ENCODE data around the gene DUSP18. TPM values are rescaled to one million over a fixed set of nuclear protein-coding genes. Genes with fewer than 3 reads are reported as not detected.
"Not testable (repeated sequence)": the region's sequence is repeated elsewhere in the genome, so short reads cannot be mapped to it uniquely, and the experiment has no call there.

DUSP18 gene
- total RNA-seq (10 to 100 TPM; 10.3 to 11.0 TPM), total RNA-seq (14.3 to 14.8 reads per million in 2 donors)

DNA sequence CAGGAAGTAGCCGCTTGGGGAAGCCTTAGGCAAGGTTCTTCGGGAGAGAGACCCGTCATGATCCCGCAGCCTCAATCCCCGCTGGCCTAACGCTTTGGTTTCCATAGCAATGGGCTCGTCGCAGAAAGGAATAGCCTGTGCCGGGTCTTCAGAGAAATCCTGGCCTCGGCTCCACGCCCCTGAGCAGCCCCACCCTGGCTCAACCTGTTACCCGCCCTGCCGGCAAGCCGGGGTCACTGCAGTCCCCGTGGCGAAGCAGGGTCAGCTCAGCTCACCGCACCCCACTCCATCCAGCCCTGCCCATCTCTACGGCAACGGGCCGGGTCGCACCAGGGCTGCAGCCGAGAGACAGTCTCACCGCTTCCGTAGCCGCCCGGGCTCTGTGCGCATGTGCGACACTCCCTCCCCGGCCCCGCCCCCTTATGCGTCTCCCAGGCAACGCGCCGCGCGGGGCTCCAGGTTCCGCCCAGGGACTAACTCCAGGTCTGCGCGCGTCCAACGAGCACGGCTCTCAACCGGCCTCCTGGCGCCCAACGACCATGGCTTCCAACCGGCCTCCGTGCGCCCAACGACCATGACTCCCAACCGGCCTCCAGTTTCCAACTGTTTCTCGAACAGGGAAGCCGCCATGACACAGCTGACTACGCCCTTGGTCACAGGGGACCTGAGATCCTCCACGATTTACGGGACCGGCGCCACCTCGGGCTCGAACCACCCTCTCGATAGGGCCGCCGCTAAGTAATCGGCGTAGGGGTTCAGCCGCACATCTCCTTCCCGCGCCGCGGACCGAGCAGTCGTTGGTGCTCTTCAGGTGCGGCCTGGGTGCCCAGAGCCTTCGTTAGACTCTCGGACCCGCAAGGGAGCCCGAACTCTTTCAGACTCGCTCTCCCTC, at the start of gene DUSP18:
Gene DUSP18 (minus strand): TSS at position 382 of the 892 bp plus-strand sequence. CDS start 3,872 bp downstream, outside the sequence.
- no peaks in the 10 kb centered on the region for H3K9me3 ChIP-seq (ENCODE audit: control insufficient read depth, low read length, poor library complexity, severe bottlenecking)
- Mint-ChIP-seq H3K27ac (peak within 1 kb of the TSS; percentile 91), H3K27me3 (no peaks in the 10 kb centered on the region), H3K4me3 (peak within 1 kb of the TSS; percentile 94), H3K36me3 (ENCODE audit: low read depth) (no peaks in the 10 kb centered on the region), H3K4me1 (peaks cover 27% of the 10 kb centered on the region)
- DNase-seq (peak; percentile 90 to 93 (median 92)), ATAC-seq (peak; percentile 93)

DNA sequence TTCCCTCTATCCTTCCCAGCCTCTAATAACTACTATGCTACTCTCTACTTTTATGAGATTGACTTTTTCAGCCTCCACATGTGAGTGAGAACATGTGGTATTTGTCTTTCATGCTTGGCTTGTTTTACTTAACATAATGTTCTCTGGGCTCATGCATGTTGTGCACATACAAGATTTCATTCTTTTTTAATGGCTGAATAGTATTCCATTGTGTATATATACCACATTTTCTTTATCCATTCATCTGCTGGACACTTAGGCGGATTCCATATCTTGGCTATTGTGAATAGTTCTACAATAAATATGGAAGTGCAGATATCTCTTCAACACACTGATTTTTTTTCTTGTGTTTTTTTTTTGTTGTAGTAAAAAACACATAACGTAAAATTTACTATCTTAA, 46.4 kb upstream of the DUSP18 start:
- H3K4me3 Mint-ChIP-seq, result no peak overlapping the region
- no peaks in the 10 kb centered on the region for H3K9me3 ChIP-seq (ENCODE audit: control insufficient read depth, low read length, poor library complexity, severe bottlenecking)
- no peaks in the 10 kb centered on the region for H3K27me3 Mint-ChIP-seq
- no peak overlapping the region for H3K27ac Mint-ChIP-seq
- peaks cover 8% of the 10 kb centered on the region for H3K4me1 Mint-ChIP-seq
- DNase-seq, result no peak
- ATAC-seq, result no peak
- peaks cover 3% of the 10 kb centered on the region for H3K36me3 Mint-ChIP-seq (ENCODE audit: low read depth)

DNA sequence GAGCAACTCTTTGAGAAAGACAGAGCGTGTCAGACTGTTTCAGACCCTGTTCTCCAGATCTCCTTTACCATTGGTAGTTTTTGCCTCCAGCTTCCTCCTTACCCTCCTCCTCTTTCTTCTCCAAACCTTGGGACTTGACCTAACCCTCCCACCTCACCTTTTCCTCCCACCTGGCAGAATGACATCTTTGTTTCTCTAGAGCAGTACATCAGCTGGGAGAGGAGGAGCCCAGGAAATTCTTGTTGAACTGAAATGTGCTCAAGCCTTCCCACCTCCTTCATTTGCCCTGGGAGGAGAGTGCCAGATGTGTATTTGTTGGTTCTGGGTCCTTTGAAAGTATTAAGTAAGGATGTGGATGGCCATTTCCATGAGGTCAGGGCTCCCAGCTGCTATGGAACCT, 44.4 kb upstream of the DUSP18 start:
- DNase-seq (no peak), ATAC-seq (no peak)
- H3K9me3 ChIP-seq (ENCODE audit: control insufficient read depth, low read length, poor library complexity, severe bottlenecking), result no peaks in the 10 kb centered on the region
- no peak overlapping the region for H3K4me3 Mint-ChIP-seq
- H3K27me3 Mint-ChIP-seq, result no peaks in the 10 kb centered on the region
- peaks cover 3% of the 10 kb centered on the region for H3K36me3 Mint-ChIP-seq (ENCODE audit: low read depth)
- H3K4me1 Mint-ChIP-seq, result peaks cover 6% of the 10 kb centered on the region
- H3K27ac Mint-ChIP-seq, result no peak overlapping the region

DNA sequence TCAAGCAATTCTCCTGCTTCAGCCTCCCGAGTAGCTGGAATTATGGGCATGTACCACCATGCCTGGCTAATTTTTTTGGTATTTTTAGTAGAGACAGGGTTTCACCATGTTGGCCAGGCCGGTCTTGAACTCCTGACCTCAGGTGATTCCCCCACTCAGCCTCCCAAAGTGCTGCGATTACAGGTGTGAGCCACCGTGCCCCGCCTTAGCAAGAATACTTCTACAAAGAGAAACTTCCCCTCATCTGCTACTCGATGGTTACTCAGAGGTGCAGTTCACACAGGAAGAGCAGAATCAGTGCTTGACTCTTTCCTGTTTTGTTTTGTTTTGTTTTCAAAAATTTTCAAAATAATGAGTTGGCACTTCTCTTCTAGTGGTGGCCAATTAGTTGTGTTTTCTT, 42.3 kb upstream of the DUSP18 start:
- H3K36me3 Mint-ChIP-seq (ENCODE audit: low read depth); H3K27me3 Mint-ChIP-seq; H3K4me3 Mint-ChIP-seq; DNase-seq; H3K9me3 ChIP-seq (ENCODE audit: control insufficient read depth, low read length, poor library complexity, severe bottlenecking): not testable (repeated sequence)
- peak; percentile 27 for ATAC-seq
- H3K27ac Mint-ChIP-seq, result peak overlapping the region; percentile 34
- peaks cover 15% of the 10 kb centered on the region for H3K4me1 Mint-ChIP-seq

DNA sequence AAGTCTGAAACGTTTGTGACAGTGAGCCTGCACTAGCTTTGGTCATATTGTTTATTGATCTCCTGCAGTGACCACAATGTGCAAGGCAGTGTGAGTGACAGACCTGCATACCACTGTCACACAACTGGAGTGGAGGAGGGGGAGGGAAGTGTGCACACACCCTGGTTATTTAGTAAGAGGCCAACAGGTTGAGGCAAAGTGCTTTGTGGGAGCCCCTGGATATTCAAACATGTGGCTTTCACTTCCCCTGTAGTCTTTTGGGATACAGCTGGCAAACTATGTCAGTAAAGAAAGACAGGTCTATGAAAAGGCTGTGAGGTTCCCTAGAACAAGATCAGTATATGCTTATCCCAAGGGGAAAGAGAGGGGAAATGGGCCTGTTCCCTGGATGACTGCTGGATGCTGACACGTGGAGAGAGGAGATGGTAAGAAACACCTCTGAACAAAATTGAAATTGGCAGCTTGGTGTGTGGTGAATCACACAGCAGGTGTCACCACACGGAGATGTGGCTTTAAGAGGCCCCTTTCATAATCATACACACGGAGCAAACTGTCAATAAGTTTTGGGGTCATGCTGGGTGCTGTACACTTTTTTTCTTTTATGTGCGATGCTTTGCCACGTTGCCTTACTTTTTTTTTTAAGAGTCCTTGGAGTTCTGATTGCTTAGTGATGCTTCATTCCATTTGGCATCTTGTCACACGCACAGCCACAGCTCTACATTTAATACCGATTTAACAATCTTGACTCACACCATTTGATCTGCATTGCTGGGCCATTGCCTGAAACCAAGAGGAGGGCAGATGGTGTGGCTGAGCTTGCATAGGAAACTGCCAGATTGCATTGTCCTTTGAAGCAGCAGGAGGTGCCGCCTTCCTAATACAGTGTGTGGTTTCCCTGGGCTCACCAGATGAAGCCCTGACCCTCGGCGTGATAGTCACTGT, 38.3 kb upstream of the DUSP18 start:
- Mint-ChIP-seq H3K27me3 (peaks cover 9% of the 10 kb centered on the region), H3K4me1 (peaks cover 17% of the 10 kb centered on the region), H3K36me3 (ENCODE audit: low read depth) (no peaks in the 10 kb centered on the region), H3K27ac (peak overlapping the region; percentile 45), H3K4me3 (no peak overlapping the region)
- ATAC-seq, result no peak
- no peak for DNase-seq
- no peaks in the 10 kb centered on the region for H3K9me3 ChIP-seq (ENCODE audit: control insufficient read depth, low read length, poor library complexity, severe bottlenecking)

DNA sequence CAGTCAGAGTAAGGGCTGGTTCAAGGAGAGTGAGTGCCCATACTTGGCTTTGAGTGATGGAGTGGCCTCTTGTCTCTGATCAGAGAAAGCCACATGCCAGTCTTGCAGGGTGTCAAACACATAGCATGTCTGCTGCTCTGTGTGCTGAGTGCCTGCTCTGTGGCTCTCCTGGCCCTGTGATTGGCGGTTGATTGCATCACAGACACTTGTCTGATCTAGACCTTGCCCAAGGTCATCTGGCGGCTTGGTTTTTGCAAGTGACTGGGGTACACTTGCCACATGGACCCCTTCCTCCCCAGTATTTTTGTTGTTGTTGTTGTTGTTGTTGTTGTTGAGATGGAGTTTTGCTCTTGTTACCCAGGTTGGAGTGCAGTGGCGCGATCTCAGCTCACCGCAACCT, 37.3 kb upstream of the DUSP18 start:
- H3K27ac Mint-ChIP-seq, result peak overlapping the region; percentile 45
- DNase-seq (no peak), ATAC-seq (no peak)
- no peaks in the 10 kb centered on the region for H3K36me3 Mint-ChIP-seq (ENCODE audit: low read depth)
- H3K4me1 Mint-ChIP-seq, result peaks cover 13% of the 10 kb centered on the region
- H3K27me3 Mint-ChIP-seq, result peaks cover 9% of the 10 kb centered on the region
- H3K9me3 ChIP-seq (ENCODE audit: control insufficient read depth, low read length, poor library complexity, severe bottlenecking), result no peaks in the 10 kb centered on the region
- H3K4me3 Mint-ChIP-seq, result no peak overlapping the region

DNA sequence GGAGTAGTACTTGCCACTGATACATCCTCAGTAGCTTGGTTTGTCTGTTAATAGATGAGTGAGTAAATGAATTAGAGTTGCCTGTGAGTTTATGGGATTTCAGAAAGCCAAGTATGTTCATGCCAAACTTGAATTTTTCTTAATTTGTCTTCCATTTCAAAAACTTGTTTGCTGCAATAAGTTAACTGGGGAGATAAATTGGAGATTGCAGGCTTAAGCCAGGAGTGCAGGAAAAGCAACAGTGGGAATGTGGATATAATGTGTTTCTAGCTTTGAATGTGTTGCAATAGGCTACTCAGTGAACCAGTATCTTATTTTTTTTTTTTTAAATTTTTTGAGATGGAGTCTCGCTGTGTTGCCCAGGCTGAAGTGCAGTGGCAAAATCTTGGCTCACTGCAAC, 35.2 kb upstream of the DUSP18 start:
- no peaks in the 10 kb centered on the region for H3K9me3 ChIP-seq (ENCODE audit: control insufficient read depth, low read length, poor library complexity, severe bottlenecking)
- DNase-seq (no peak), ATAC-seq (no peak)
- Mint-ChIP-seq H3K4me1 (peaks cover 13% of the 10 kb centered on the region), H3K27ac (no peak overlapping the region), H3K36me3 (ENCODE audit: low read depth) (no peaks in the 10 kb centered on the region), H3K27me3 (peaks cover 11% of the 10 kb centered on the region), H3K4me3 (no peak overlapping the region)

DNA sequence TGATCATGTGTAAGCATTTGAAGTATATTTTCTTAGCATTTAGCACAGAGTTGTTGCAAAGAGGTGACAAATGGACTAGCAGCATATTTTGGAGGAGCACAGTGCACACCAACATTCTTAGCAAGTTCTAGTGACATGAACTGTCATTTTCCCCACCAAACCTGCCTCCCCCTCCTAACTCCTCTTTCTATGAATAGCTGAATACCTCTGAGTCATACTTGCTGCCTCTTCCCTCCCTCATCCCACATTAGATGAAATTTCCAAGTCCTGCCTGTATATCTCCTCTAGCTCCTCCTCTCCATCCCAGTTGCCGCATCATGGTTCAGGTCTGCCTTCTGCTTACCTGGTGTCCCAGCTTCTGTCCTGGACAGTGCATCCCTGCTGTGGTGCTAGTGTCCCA, 34.2 kb upstream of the DUSP18 start:
- peaks cover 13% of the 10 kb centered on the region for H3K4me1 Mint-ChIP-seq
- H3K9me3 ChIP-seq (ENCODE audit: control insufficient read depth, low read length, poor library complexity, severe bottlenecking), result no peaks in the 10 kb centered on the region
- peaks cover 13% of the 10 kb centered on the region for H3K27me3 Mint-ChIP-seq
- DNase-seq (no peak), ATAC-seq (no peak)
- no peak overlapping the region for H3K27ac Mint-ChIP-seq
- H3K4me3 Mint-ChIP-seq, result no peak overlapping the region
- H3K36me3 Mint-ChIP-seq (ENCODE audit: low read depth), result no peaks in the 10 kb centered on the region

DNA sequence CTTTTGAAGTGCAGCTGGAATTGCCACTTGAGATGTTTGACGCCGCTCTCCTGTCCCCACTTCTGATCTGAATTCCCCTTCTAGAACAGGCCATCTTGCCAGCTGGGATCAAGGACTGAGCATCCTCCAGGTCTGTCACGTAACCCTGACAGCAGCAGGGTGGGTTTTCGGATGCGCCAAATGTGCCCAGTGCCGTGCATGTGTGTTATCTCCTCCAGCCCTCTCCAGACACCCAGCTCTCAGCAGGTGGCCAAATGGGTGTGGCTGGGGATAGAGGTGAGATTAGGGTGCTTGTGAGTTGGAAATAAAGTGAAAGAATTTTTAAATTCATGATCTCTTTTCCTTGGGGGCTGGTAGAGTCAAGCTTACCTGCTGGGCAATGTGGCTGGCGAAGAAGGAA, 30.3 kb upstream of the DUSP18 start:
- H3K9me3 ChIP-seq (ENCODE audit: control insufficient read depth, low read length, poor library complexity, severe bottlenecking), result no peaks in the 10 kb centered on the region
- Mint-ChIP-seq H3K4me1 (peaks cover 8% of the 10 kb centered on the region), H3K4me3 (no peak overlapping the region), H3K27me3 (peaks cover 14% of the 10 kb centered on the region), H3K36me3 (ENCODE audit: low read depth) (peaks cover 2% of the 10 kb centered on the region), H3K27ac (no peak overlapping the region)
- DNase-seq (no peak), ATAC-seq (no peak)

DNA sequence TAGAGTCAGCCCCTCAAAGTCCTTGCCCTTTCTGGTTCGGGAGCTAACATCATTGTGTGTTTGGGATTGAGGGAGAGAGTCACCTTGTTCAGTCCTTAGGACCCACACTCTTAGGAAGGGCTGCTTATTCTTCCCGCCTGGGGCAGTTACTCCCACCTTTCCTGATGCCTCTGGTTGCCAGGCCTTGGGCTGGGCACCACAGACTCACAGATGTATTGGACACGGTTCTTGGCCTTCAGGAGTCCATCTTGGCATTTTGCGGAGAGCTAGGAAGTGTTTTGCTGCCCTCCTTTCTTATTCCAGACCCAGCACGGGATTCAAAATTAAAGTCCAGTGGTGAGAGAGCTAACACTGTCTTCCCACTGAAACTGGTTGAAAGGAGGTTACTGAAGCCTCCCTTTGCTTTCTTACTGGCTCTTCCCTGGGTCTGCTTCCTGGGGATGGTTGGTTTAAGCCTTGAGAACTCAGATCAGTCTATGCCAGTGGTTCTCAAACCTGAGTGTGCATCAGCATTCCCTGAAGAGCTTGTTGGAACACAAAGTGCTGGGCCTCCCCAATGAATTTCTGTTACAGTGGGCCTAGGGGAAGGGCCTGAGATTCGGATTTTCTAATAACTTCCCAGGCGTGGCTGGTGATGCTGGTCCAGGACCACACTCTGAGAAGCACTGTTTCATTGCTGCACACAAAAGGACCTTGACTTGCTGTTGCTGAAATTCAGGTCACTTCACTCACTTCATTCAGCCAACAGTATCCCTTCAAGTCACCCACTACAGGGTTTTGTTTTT, 28.4 kb upstream of the DUSP18 start:
- peaks cover 16% of the 10 kb centered on the region for H3K27me3 Mint-ChIP-seq
- no peak overlapping the region for H3K27ac Mint-ChIP-seq
- H3K4me3 Mint-ChIP-seq, result peak overlapping the region; percentile 81
- ATAC-seq, result no peak
- no peak for DNase-seq
- peaks cover 6% of the 10 kb centered on the region for H3K4me1 Mint-ChIP-seq
- peaks cover 2% of the 10 kb centered on the region for H3K36me3 Mint-ChIP-seq (ENCODE audit: low read depth)
- no peaks in the 10 kb centered on the region for H3K9me3 ChIP-seq (ENCODE audit: control insufficient read depth, low read length, poor library complexity, severe bottlenecking)

DNA sequence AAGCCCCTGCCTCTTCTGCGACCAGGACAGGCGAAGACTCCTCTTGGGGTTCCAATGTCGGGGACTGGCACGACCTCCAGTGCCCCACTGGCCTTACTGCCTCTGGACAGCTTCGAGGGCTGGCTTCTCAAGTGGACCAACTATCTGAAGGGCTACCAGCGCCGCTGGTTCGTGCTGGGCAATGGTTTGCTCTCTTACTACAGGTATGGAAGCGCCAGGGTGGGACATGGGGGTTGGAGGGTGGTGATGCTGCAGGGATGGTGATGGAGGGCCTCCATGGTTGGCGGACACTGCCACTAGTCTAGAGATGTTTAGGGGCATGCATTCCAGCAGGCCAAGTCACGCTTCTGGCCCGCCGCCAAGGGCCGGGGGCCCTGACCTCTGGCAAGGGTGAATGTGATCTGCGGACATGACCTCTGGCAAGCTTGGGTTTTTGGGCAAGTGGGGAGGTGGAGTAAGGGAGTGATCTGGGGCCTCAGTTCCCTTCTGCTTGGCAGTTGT, 27.7 kb upstream of the DUSP18 start:
- H3K36me3 Mint-ChIP-seq (ENCODE audit: low read depth), result peaks cover 2% of the 10 kb centered on the region
- H3K4me3 Mint-ChIP-seq, result peak overlapping the region; percentile 81
- H3K9me3 ChIP-seq (ENCODE audit: control insufficient read depth, low read length, poor library complexity, severe bottlenecking), result no peaks in the 10 kb centered on the region
- DNase-seq, result no peak
- no peak for ATAC-seq
- H3K27ac Mint-ChIP-seq, result no peak overlapping the region
- H3K27me3 Mint-ChIP-seq, result peaks cover 16% of the 10 kb centered on the region
- peaks cover 6% of the 10 kb centered on the region for H3K4me1 Mint-ChIP-seq

DNA sequence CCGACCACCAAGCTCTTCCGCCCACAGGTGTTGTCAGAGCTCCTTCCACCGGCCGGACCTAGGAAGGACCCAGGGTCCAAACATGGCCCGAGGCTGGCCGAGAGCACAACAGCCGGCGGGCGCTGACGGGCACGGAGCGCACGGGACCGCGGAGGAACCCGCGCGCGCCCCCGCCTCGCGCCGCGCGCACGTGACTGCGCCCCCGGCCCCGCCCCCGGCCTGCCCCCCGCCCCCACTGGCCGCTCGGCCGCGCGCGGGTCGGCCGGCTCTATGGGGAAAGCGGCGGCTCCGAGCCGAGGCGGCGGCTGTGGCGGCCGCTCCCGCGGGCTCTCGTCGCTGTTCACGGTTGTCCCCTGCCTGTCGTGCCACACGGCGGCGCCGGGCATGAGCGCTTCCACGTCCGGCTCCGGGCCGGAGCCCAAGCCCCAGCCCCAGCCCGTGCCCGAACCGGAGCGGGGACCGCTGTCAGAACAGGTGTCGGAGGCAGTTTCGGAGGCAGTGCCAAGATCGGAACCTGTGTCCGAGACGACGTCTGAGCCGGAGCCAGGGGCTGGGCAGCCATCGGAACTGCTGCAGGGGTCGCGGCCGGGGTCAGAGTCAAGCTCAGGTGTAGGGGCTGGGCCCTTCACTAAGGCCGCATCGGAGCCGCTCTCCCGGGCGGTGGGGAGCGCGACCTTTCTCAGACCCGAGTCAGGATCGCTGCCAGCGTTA, 27.1 kb upstream of the DUSP18 start, which contains the start of gene OSBP2:
Gene OSBP2 (plus strand): TSS at position 235 of the 711 bp plus-strand sequence. CDS start 36 bp downstream, at position 271.
- DNase-seq, result peak; percentile 5 to 18 (median 10)
- ATAC-seq, result peak; percentile 67
- Mint-ChIP-seq H3K27me3 (peaks cover 16% of the 10 kb centered on the region), H3K27ac (peak within 1 kb of the TSS; percentile 78), H3K4me1 (peaks cover 6% of the 10 kb centered on the region), H3K36me3 (ENCODE audit: low read depth) (peaks cover 2% of the 10 kb centered on the region), H3K4me3 (peak within 1 kb of the TSS; percentile 92)
- no peaks in the 10 kb centered on the region for H3K9me3 ChIP-seq (ENCODE audit: control insufficient read depth, low read length, poor library complexity, severe bottlenecking)

All from T-helper 17 cell (primary cell).